HepG2 (cell line): Measurements from ENCODE around the gene C1orf74. TPM values are rescaled to one million over a fixed set of nuclear protein-coding genes. Genes with fewer than 3 reads are reported as not detected.

ENCODE experiments used
- ATAC-seq: fragments of 200-7000 bp; cut with Tn5 transposase; 3 replicates; pipeline ENCODE4 v1.9.1; 2020; ENCODE audit warnings: mild to moderate bottlenecking, moderate library complexity
- BruUV-seq: library from RNA; stranded (reverse); fragments of 400-500 nt; replicated peaks from 2 replicates; lab custom pipeline; 2021; lab: Mats Ljungman, UMichigan
- CTCF ChIA-PET: fragments of 300-600 bp; formaldehyde crosslinking; extraction: SDS; loops from one replicate; lab custom pipeline; 2021; ENCODE audit warnings: low total read pairs, inconsistent platforms, low intra/inter-chr PET ratio; lab: Yijun Ruan, JAX
- POLR2A ChIA-PET: fragments of 350-600 bp; sonication (Branson Sonifier 250); formaldehyde crosslinking; loops from one replicate; lab custom pipeline; 2020; ENCODE audit warnings: antibody characterized with exemption, inconsistent platforms; lab: Yijun Ruan, JAX
- DNase-seq: peaks from one replicate; pipeline ENCODE4 v3.0.0-alpha.2; 2015; ENCODE audit warnings: low spot score
- FAIRE-seq: peaks from 3 replicates; lab custom pipeline; 2011; peaks lifted over from hg19 to GRCh38; lab: Jason Lieb, UNC
- H2AFZ ChIP-seq: one replicate; pipeline ENCODE4 v1.6.1; 2011; ENCODE audit warnings: low read length, inconsistent platforms
- H3K27ac ChIP-seq: fragments of 300-600 bp; 3 replicates; pipeline ENCODE4 v1.8.0; 2011; ENCODE audit warnings: mixed run types, mild to moderate bottlenecking, mixed read lengths, low read length, inconsistent platforms; ENCODE audit not compliant: insufficient read depth; ENCODE audit errors: extremely low read length
- H3K27me3 ChIP-seq, 2 experiments: fragments of 200-600 bp in 1 of 2; 2 replicates in 1 of 2; 3 replicates in 1 of 2; pipeline versions ENCODE4 v1.6.0 to v1.8.0; 2011; ENCODE audit warnings: low read length in 2 of 2, mild to moderate bottlenecking in 2 of 2, moderate library complexity in 2 of 2, inconsistent platforms in 1 of 2; ENCODE audit not compliant: insufficient read depth in 2 of 2, control insufficient read depth in 1 of 2
- H3K36me3 ChIP-seq, 2 experiments: fragments of 200-600 bp in 1 of 2; replicated peaks in 1 of 2; 2 replicates in 1 of 2; 3 replicates in 1 of 2; pipeline versions ENCODE4 v1.5.1 to v1.8.0; 2011; ENCODE audit warnings: low read length in 2 of 2, inconsistent platforms in 1 of 2; ENCODE audit not compliant: insufficient read depth in 2 of 2, control insufficient read depth in 1 of 2
- H3K4me1 ChIP-seq: 2 replicates; pipeline ENCODE4 v1.5.1; 2012; ENCODE audit warnings: low read length, inconsistent platforms; ENCODE audit not compliant: insufficient read depth
- H3K4me2 ChIP-seq: 2 replicates; pipeline ENCODE4 v1.6.0; 2011; ENCODE audit warnings: low read depth, low read length, inconsistent platforms
- H3K4me3 ChIP-seq, 3 experiments: fragments of 200-600 bp in 1 of 3; sonication (generic), shearing (Covaris generic) in 1 of 3; replicated peaks in 1 of 3; 2 replicates each; pipeline ENCODE4 v1.5.1; 2011 to 2016; ENCODE audit warnings: low read length in 3 of 3, inconsistent platforms in 2 of 3, low read depth in 2 of 3, mild to moderate bottlenecking in 2 of 3, control low read depth in 1 of 3, mixed read lengths in 1 of 3; ENCODE audit not compliant: insufficient read depth in 1 of 3
- H3K79me2 ChIP-seq: one replicate; pipeline ENCODE4 v1.6.1; 2011; ENCODE audit warnings: low read length, inconsistent platforms; ENCODE audit not compliant: insufficient read depth
- H3K9ac ChIP-seq: 2 replicates; pipeline ENCODE4 v1.6.0; 2011; ENCODE audit warnings: mild to moderate bottlenecking, low read depth, low read length, inconsistent platforms; ENCODE audit not compliant: insufficient read depth
- H3K9me3 ChIP-seq: 2 replicates; pipeline ENCODE4 v1.5.1; 2012; ENCODE audit warnings: mild to moderate bottlenecking, low read length
- H4K20me1 ChIP-seq: 2 replicates; pipeline ENCODE4 v1.6.0; 2011; ENCODE audit warnings: inconsistent platforms, mild to moderate bottlenecking, low read length, moderate library complexity; ENCODE audit not compliant: insufficient read depth
- FIP1L1 ChIP-seq: fragments of 200-400 bp; formaldehyde crosslinking; IDR thresholded peaks from 2 replicates; pipeline ENCODE4 v1.6.1; 2018; ENCODE audit warnings: low read depth, mild to moderate bottlenecking, low read length, moderate library complexity, borderline replicate concordance; ENCODE audit not compliant: insufficient read depth
- KAT2B ChIP-seq: fragments of 150-350 bp; IDR thresholded peaks from 2 replicates; pipeline ENCODE4 v1.6.1; 2014; ENCODE audit warnings: low read depth, low read length, borderline replicate concordance
- PHB2 ChIP-seq: fragments of 450-650 bp; IDR thresholded peaks from 2 replicates; pipeline ENCODE4 v1.6.1; 2018; ENCODE audit not compliant: partially characterized antibody
- SETDB1 ChIP-seq: sonication (generic); formaldehyde crosslinking; IDR thresholded peaks from 2 replicates; pipeline ENCODE4 v1.5.1; 2020; ENCODE audit warnings: missing genetic modification reagents, mild to moderate bottlenecking, borderline replicate concordance
- ZFP37 ChIP-seq: sonication (generic); formaldehyde crosslinking; IDR thresholded peaks from 2 replicates; pipeline ENCODE4 v1.4.0; 2020; ENCODE audit warnings: missing genetic modification reagents, borderline replicate concordance
- ZNF256 ChIP-seq: sonication (generic); formaldehyde crosslinking; conservative IDR thresholded peaks from 2 replicates; pipeline ENCODE4 v1.4.0; 2020; ENCODE audit warnings: missing genetic modification reagents
- ZNF652 ChIP-seq: IDR thresholded peaks from 2 replicates; pipeline ENCODE4 v1.6.1; 2016; ENCODE audit warnings: low read depth, borderline replicate concordance
- ZNF770 ChIP-seq: sonication (generic); formaldehyde crosslinking; IDR thresholded peaks from 2 replicates; pipeline ENCODE4 v1.5.0; 2020; ENCODE audit warnings: mild to moderate bottlenecking, missing genetic modification reagents
- ZNF776 ChIP-seq: sonication (generic); formaldehyde crosslinking; IDR thresholded peaks from 2 replicates; pipeline ENCODE4 v1.4.0; 2020; ENCODE audit warnings: mild to moderate bottlenecking, missing genetic modification reagents
- WGBS: methylation state at CpG from one replicate; pipeline ENCODE4 v1.1.6; 2017; ENCODE audit warnings: low lambda C conversion rate; 5-methylcytosine and 5-hydroxymethylcytosine counted together
- in situ Hi-C: cut with HindIII; loops from 2 replicates; pipeline ENCODE4 v1.10.0; 2017; ENCODE audit warnings: low pct_unique_long_range_greater_than_20kb; ENCODE audit not compliant: extremely low pct_ligation_motif_present
- intact Hi-C: fragments of 100-400 bp; cut with micrococcal nuclease; formaldehyde crosslinking; loops from one replicate; pipeline ENCODE4 v1.10.0; 2022; ENCODE audit not compliant: unreplicated experiment
- polyA plus RNA-seq, 8 experiments: library from polyadenylated mRNA; depleted of rRNA in 3 of 8; stranded (reverse) in 7 of 8; unstranded in 1 of 8; fragments of >200 nt; fragmentation: Illumina TruSeq in 4 of 8; extraction: Trizol in 4 of 8; gene quantifications; 2 replicates each; pipeline versions ENCODE4 v1.2.1 to v1.2.3, GENCODE V29; 2011 to 2016; ENCODE audit warnings: low read depth in 4 of 8, missing spikeins in 1 of 8, mixed read lengths in 1 of 8; ENCODE audit not compliant: insufficient read depth in 1 of 8
- total RNA-seq, 5 experiments: library from RNA; depleted of rRNA; stranded (reverse); fragments of >200 nt; fragmentation: Illumina TruSeq; extraction: Trizol; gene quantifications; 2 replicates each; pipeline ENCODE4 v1.2.3, GENCODE V29; 2016; ENCODE audit warnings: low read depth in 1 of 5

C1orf74 gene
- total and polyA plus RNA-seq, 2 of the 13 experiments (the other 11 are each of a cell fraction or from before 2014, with no cell fraction given): 0.33 to 0.71 TPM

DNA sequence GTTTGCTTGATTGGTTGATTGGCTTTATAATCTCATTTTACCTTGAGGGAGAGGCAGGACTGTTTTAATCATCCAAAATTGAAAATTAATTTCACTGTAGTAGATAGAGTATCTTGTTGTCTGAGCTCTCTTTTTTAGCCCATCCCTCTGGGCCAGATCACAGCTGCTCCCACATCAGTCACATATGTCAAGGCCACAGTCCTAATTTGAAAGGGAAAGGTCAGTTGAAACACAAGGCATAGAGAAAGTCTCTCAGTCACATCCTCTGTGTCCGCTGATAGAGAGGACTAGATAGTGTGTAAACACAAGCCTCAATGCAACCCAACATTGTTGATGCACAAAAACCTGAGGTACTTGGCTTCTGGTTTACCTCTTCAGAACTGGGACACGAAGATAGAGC, 6.8 kb downstream of the C1orf74 start:
- no peaks in the 10 kb centered on the region for H3K9me3 ChIP-seq
- no peak overlapping the region for H3K4me3 ChIP-seq
- H4K20me1 ChIP-seq: no peaks in the 10 kb centered on the region
- FAIRE-seq (no peak), ATAC-seq (no peak), DNase-seq (no peak)
- ChIA-PET CTCF (no interaction called here), POLR2A (no interaction called here)
- no peaks in the 10 kb centered on the region for H3K27me3 ChIP-seq
- H3K9ac ChIP-seq: no peak overlapping the region
- H3K4me1 ChIP-seq: no peaks in the 10 kb centered on the region
- H3K36me3 ChIP-seq: no peaks in the 10 kb centered on the region
- H2AFZ ChIP-seq: no peak overlapping the region
- no peaks in the 10 kb centered on the region for H3K79me2 ChIP-seq
- intact Hi-C loops (no loop called here), in situ Hi-C loops (no loop called here)
- H3K4me2 ChIP-seq: no peak overlapping the region
- no peak overlapping the region for H3K27ac ChIP-seq
- TF ChIP-seq FIP1L1 (no peak), ZNF770 (CRISPR knock-in tag) (no peak), KAT2B (no peak), ZNF652 (CRISPR knock-in tag) (no peak), ZNF256 (no peak), SETDB1 (CRISPR knock-in tag) (no peak), ZNF776 (CRISPR knock-in tag) (no peak)
- 25% methylated on average over 2 of the region's 2 CpGs for WGBS
- BruUV-seq: no TSS peak

GRCh38 chr1:209775678-209776077, 8.7 kb downstream of the C1orf74 start:
- no peak overlapping the region for H2AFZ ChIP-seq
- CTCF ChIA-PET: no interaction called here
- no peaks in the 10 kb centered on the region for H4K20me1 ChIP-seq
- H3K9ac ChIP-seq: no peak overlapping the region
- H3K79me2 ChIP-seq: no peaks in the 10 kb centered on the region
- WGBS: 4% methylated on average over 2 of the region's 2 CpGs
- in situ Hi-C loops (no loop called here), intact Hi-C loops (no loop called here)
- H3K36me3 ChIP-seq: no peaks in the 10 kb centered on the region
- no peak overlapping the region for H3K4me2 ChIP-seq
- no TSS peak for BruUV-seq
- no peak overlapping the region for H3K27ac ChIP-seq
- POLR2A ChIA-PET: no interaction called here
- H3K27me3 ChIP-seq: no peaks in the 10 kb centered on the region
- DNase-seq: no peak
- H3K9me3 ChIP-seq: peaks cover 8% of the 10 kb centered on the region; the same call in 1 of the 2 replicates
- no peak for ATAC-seq
- no peaks in the 10 kb centered on the region for H3K4me1 ChIP-seq
- no peak overlapping the region for H3K4me3 ChIP-seq
- TF ChIP-seq PHB2 (no peak), ZFP37 (CRISPR knock-in tag) (no peak)
- FAIRE-seq: no peak
